NCI-H2196 (cell line): Measurements from ENCODE around the gene EPHA1.

Experiments used
- DNase-seq: peaks from one replicate; lab custom pipeline; 2025; ENCODE audit not compliant: unreplicated experiment; lab: John Stamatoyannopoulos, UW

EPHA1 gene

GRCh38 chr7:143375298-143376034 lies 33.2 kb downstream of the EPHA1 start:
- DNase-seq = no peak

- no peak for DNase-seq
These were observed 34.1 kb downstream of the EPHA1 start for GRCh38 chr7:143374561-143374960.

DNA sequence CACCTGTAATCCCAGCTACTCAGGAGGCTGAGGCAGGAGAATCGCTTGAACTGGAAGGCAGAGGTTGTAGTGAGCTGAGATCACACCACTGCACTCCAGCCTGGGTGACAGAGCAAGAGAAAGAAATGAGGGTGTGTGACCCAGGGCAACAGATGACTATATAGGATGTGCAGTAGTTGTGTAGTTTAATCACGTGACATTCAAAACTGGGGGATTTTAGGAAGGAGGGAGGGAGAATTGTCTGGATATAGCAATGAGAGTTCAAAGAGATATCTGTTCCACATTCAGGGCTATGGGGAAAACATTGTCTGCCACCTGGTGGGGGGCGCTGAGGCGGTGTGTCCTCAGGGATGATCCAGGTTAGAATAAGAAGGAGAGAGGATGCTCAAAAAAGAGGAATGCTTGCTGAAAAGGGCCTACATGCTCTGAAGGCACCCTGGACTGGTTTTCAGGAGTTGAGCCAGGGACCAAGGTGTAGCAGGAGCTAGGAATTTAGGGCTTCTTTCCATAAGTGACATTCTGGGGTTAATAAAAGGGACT lies 35.3 kb downstream of the EPHA1 start:
- no peak for DNase-seq

GRCh38 chr7:143372070-143372469 lies 36.6 kb downstream of the EPHA1 start:
- peak; percentile 75 for DNase-seq

DNA sequence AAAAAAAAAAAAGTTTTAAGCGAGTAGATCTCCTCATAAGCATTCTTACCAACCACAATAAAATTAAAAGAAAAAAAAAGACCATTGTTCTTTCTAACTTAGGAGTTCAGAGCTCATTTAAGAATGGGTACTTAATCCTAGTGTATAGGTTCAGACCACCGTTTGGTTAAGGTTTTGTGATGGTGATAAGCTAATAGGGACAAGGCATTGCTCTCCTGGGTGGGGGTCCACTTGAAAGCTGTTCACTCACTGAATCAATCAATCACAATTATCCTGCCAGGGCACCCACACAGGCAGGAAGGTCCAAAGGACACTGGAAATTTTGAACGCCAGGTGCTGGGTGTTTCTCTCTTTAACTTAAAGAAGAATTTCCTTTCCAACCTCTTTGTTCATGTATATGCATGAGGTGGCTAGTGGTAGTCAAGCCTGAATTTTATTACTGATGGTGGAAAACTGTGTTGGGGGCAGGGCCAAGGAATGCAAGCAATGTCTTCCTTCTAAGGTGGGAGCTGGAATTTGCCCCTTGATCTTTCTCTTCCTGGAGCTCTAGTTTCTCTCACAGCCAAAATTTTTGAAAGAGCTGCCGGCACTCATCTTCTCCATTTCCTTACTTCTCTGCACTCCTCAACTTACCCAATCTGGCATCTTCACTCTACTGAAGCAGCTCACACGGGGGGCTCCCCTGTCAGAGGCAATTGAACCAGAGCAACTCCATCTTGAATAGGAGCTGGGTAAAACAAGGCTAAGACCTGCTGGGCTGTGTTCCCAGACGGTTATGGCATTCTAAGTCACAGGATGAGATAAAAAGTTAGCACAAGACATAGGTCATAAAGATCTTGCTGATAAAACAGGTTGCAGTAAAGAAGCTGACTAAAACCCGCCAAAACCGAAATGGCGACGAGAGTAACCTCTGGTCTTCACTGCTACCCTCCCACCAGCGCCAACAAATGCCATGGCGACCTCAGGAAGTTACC lies 38.7 kb downstream of the EPHA1 start:
- no peak for DNase-seq

DNA sequence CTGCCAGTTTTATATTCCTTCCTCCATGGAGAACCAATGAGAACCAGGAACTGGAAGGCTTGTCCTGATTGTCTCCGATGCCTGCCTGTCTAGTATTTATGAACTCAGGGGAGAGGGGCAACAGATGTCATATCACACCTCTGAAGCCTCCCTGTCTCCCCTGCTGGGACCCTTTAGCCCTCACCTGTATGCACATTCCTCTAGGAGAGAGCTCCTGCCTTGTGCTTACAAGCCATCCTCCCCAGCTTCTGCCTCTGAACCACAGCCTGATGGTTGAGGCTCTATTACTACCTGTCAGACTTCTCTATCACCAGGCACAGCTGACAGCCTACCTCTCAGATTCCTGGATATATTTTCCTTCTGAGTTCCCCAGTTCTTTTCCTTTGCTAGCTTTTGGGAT lies 40.3 kb downstream of the EPHA1 start:
- DNase-seq = no peak

DNA sequence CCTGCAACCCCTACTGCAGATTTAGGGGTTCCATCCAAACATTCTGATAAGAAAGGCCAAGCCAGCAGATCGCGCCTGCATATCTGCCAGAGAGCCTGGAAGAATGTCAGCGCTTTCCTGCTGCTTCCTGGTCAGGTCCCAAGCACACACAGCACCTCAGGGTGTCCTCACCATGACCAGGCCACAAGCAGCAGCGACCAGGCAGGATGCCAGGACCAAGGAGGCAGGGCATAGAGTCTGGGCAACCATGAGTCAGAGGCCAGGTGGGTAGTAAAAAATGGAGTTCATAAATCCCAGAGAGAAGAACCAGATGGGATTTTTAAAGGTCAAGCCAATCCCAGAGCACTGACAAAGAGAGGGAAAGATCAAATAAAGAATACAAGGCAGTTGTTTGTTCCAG lies 40.7 kb downstream of the EPHA1 start:
- peak; percentile 75 for DNase-seq

- DNase-seq = no peak
These were observed 45.4 kb downstream of the EPHA1 start for GRCh38 chr7:143363016-143363937.

DNA sequence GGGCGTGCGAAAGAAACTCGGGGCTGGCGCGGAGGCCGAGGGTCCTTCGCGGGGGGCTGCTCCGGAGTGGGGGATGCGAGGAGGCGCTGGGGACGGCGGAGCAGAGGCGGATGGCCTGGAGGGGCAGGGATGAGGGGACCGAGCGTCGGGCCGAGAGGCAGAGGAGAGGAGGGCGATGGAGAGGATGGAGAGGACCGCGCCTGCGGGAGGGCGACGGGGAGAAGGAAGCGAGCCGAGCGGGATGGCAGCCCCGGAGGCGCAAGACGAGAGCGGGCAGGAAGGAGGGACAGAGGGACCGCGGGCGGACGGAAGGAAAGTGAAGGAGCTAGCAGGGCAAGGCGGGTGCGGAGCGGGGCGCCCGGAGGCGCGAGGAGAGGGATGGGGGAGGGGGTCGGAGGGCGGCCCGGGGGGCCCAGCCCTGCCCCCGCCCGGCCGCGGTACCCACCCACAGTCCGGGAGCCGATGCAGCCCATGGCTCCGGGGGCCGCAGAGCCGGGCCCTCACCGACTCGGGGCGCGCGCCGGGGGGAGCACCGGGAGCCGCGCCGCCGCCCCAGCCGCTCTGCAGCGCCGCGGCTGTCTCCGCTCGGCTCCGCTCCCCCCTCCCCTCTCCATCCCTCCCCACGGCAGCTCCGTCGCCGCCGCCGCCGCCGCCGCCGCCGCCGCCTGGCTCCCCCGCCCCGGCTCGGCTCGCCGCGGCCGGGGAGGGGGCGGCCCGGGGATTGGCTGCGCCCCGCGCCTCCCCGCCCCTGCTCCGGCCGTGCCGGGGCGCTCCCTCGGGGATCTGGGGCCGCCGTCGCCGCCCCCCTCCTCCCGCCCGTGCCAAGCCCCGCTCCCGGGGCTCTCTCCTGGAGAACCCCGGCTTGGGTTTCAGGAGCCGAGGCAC lies 46.3 kb downstream of the EPHA1 start, which contains the start of gene FAM131B:
Gene FAM131B (minus strand): TSS at position 583 of the 885 bp plus-strand sequence. CDS start 110 bp downstream, at position 473.
- peak; percentile 25 for DNase-seq

DNA sequence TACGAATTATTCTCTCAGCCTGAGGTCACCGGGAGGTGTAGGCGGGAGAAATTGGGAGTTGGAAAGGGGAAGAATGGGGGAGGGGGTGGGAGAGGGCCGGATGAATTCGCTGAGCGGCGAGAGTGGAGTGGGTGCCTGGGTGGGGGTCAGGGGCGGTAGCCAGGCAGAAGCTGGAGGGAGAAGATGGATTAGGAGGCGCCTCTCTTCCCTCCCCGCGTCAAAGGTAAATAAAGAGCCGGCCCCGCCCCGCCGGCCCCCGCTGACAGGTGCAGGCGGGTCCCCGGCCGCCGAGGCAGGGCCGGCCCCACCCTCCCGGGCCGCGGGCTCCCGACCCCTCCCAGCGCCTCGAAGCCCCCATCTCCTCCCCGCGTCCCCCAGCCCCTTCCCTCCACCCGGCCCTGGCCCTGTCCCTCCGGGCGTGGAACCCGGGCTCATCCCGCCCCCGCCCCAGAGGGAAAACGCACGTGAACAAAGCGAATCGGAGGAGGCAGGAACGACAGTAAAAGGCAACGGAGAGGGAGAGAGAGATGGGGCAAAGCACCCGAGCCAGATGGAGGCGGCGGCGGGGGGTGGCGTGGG lies 47.0 kb downstream of the EPHA1 start:
- no peak for DNase-seq

- no peak for DNase-seq
These were observed 47.7 kb downstream of the EPHA1 start for GRCh38 chr7:143360788-143361551.

DNA sequence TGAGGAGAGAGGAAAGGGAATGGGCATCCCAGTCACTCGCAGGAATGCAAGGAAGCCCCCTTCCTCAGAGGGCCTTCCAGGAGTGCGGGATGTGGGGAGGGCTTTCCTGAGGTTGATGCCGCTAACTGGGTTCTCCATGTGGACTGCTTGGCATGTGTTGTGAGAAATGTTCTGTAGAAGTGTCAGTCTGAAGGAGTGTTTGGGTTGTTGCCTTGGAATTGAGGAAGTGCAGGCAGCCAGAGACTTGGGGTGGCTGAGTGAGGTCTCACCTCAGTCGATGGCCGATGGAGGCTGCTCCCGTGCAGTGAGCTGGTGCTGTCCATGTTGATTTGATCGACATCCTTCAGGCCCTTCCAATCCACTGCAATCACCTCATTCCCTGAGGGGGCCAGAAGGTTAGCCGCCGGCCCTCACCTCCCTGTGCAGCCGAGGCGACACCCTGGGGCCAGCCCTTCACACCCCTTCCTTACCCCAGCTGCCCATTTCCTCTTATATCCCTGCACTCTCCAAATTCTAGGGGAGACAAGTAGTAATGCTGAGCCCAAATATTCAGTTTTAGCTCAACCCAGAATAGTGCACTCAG lies 48.8 kb downstream of the EPHA1 start:
- DNase-seq = no peak

- DNase-seq = no peak
These were observed 50.0 kb downstream of the EPHA1 start for GRCh38 chr7:143358626-143359025.

DNA sequence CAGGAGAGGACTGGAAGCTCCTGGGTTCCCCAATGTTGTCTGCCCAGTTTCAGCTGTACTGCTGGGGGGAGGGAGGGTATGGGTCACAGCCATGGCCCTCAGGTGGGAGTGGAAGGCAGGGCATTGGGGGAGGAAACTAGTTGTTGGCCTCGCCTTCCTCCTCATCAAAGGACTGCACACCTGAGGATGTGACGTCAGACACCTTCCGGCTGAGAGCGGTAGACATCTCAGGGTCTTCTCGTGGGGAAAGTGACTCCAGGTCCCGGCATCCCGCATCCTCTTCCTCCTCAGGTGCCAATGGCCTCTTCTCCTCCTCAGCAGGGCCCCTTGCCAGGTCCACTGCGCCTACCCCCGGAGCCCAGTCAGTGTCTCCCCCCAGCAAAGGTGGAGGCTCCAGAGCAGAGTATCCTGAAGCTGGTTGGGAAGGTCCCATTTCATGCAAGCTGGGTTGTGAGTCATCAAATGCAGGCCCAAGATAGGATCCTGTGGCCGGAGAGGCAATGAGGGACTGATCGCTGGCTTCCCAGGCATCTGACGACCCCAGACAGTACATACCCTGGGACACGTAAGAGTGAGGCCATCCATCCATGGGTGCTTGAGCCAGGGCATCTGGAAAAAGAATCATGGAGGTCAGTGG lies 52.1 kb downstream of the EPHA1 start:
- DNase-seq = no peak

DNA sequence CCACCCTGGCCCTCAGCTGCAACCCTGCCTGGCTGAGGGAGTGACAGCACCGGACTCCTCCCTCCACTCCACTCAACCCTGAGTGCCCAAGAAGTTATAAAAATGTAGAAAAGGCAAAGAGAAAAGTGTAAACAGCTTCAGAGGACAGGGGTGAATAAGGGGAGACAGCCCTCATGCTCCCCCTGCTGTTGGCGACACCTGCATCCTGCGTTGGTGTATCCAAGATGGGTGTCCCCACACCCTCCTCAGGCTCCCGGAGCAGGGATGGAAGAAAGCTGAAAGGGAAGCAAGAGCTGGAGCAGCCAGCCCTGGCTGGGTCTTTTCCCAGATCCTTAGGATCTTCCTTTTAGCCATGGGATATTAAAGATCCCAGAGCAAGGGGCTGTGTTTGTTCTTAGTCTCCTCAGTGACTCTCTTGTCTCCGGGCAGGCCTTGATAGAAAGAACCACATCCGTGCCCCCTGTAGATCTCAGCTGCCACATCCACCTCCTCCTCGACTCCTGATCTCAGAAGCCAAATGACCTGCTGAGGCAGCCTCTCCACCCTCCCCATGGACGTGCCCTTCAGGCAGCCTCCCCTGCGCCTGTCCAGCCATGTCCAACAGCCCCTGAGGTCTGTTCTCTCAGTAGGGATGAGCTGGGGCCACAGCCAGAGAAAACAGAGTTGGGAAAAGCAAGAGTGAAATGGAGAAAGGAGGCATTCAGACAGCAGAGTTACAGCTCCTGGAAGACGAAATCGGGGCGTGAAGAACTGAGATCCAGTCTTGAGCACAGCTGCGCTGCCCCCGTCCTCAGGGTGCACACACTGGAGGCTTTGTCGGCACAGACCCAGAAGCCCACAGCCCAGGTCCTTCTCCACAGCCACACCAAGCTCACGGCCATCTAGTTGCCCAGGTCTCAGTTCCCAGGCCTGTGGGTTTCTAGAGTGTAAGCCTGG lies 52.9 kb downstream of the EPHA1 start:
- no peak for DNase-seq

- no peak for DNase-seq
These were observed 53.7 kb downstream of the EPHA1 start for GRCh38 chr7:143354965-143355364.

- DNase-seq = no peak
These were observed 54.3 kb downstream of the EPHA1 start for GRCh38 chr7:143354376-143354775.
